ENCODE measurements around the gene LDLRAP1.
"Not testable (repeated sequence)": the region's sequence is repeated elsewhere in the genome, so short reads cannot be mapped to it uniquely, and the experiment has no call there.

The LDLRAP1 gene, protein sequence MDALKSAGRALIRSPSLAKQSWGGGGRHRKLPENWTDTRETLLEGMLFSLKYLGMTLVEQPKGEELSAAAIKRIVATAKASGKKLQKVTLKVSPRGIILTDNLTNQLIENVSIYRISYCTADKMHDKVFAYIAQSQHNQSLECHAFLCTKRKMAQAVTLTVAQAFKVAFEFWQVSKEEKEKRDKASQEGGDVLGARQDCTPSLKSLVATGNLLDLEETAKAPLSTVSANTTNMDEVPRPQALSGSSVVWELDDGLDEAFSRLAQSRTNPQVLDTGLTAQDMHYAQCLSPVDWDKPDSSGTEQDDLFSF

DNA sequence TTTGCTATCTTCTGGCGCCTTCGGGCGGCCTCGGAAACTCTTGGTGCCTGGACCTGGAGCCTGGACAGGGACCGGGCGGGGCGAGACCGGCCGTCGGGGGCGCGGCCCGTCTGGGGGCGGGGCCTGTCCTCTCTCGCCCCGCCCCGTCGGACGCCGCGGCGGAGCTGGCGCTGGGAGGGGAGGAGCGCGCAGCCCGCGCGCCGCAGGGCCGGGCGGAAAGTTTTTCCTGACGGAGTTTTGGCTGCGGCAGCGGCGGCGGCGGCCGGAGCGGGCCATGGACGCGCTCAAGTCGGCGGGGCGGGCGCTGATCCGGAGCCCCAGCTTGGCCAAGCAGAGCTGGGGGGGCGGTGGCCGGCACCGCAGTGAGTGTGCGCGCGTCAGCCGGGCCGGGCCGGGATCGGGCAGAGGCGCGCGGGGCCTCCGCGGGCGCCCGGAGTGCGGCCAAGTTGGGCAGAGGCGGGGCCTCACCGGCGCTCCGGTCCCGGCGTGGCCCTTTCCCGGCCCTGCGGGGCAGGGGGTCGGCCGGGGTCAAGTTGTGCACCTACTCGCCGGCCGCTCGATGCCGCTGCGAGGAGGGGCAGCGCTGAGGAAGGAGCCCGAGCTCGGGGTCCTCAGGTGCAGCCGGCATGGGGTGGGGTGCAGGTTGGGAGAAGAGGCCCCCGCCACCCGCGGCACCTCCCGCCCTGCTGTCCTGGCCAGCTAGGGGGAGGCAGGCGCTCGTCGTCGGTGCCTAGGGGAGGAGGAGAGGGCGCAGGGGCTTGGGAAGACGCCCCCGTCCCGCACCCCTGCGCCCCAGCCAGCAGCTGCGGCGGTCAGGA, at the start of gene LDLRAP1:
TSS of gene LDLRAP1 (plus strand) at position 182 of the 818 bp plus-strand sequence. CDS start at position 275, 93 bp downstream.
- FAIRE-seq = peak; percentile 39

DNA sequence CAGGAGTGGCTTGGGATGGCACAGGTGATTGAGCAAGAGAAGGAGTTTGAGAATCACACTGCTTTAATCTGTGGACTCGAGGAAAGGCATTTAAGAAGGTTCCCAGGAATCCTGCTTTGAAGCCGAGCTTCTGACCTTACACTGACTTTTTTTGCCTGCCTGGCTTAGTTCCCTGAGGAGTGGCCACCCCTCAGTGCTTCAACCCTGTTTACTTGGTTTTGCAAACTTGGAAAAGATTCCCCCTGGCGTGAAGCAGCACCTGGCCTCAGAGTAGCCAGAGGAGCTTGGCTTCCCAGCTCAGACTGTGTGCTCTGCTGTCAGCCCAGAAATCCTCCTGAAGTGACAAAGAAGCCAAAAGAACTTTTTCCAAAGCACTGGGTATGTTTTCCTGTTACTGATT, 48.5 kb upstream of the LDLRAP1 start:
- FAIRE-seq = no peak
- no peak for DNase-seq (ENCODE audit: insufficient read length, low spot score)

More for the DNA sequence above, at the start of gene LDLRAP1:
- peak; percentile 83 for DNase-seq (ENCODE audit: insufficient read length, low spot score)

DNA sequence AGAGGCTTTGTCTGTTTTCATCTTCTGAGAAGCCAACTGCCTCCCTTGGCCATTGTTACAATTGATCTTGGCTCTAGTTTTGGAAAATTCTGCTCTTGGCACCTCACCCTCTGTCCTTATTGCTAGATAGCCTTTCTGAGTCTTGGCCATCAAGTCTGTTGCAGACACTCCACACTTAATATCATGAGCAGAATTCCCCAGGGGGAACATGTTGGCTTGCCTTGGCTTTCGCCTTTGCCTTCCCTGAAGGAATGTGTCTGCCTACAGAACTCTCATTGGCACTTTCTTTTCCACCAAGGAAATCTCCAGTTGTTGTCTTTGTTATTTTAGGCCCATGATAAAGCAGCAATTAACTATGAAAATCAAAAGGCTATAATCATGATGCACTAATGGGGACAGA, 42.7 kb upstream of the LDLRAP1 start:
- no peak for FAIRE-seq
- DNase-seq (ENCODE audit: insufficient read length, low spot score) = no peak

DNA sequence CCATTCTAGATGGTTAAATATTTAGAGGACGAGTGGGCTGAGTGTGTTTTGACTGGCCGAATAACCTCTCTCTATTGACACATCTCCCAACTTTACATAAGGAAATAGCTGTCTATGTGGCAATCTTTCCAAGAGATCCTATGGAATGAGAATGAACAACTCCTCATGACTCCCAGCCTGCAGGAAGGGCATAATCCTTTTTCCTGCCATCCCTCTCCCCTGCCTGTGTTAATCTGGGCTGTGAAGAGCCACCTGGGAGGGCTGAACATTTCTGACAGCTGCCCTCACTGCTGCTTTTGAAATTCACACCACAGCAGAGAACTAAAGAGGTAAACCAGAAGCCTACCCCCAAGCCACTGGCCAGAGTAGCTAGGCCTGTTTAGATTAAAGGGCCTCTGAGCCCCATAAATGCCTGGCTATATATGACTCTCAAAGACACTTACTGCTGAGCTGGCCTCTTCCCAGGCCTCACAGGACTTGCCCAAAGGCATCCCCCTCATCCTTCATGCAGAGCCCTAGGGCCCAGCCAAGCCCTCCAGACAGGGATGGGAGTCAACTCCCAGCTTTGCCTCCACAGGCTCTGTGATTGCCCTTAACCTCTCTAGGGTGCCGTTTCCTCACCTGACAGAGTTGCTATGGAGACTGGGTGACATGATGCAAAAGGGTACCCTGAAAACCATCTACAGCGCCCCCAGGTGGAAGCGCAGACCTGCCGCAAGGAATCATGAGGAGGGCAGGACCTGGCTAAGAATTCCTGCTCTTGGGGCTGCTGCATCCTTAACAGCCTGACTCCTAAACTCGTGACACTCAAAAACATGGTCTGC, 42.0 kb upstream of the LDLRAP1 start:
- no peak for DNase-seq (ENCODE audit: insufficient read length, low spot score)
- FAIRE-seq = no peak

DNA sequence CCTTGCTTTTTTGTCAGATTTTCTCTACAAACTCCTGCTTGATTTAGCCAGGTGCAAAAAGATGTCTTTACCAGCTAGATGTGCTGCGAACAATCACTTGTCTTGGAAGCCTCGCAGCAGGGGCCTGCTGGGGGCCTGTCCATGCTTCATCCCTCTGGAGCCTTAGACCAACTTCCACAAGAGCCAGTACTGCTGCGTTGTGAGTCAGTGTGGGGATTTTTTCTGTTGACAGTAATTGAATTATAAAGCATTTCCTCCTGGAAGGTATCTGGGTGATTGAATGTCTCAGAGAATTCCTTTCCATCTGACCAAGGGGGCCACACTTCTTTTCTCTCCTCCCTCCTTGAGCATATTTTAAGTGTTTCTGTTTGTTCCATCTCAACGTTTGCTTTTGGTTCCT, 40.4 kb upstream of the LDLRAP1 start:
- no peak for FAIRE-seq

DNA sequence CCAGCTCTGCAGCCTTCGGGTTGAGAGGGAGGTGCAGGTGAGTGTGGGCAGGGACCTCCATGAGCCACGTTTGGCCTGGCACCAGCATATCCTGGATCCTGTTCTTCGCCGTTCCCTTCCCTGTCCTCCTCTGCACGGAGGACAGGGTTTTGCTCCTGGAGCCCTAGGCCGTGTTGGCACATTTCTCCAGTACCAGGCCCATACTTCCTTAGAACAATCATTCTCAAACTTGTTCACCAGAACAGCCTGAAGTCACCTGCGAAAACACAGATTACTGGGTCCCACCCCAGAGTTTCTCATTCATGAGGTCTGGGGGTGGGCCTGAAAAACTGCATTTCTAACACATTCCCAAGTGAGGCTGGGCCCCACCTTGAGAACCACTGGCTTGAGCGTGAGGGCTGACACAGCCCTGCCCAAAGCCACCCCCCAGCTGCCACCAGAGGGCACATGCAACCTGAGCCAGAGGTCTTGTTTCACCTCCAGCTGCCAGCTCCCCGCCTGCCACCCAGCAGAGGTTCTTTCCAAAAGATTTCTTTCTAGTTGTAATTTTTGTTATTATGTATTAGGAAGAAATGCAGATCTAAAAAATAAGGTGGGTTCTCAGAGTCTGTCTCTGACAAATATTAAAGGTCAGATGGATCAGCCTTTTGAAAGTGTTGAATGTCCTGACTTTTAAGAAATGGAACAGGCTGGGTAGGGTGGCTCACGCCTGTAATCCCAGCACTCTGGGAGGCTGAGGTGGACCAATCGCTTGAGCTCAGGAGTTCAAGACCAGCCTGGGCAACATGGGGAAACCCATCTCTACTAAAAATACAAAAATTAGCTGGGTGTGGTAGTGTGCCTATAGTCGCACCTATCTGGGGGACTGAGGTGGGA, 39.6 kb upstream of the LDLRAP1 start:
- FAIRE-seq (no peak), DNase-seq (ENCODE audit: insufficient read length, low spot score) (peak; percentile 39)

More for the DNA sequence above, 40.4 kb upstream of the LDLRAP1 start:
- DNase-seq (ENCODE audit: insufficient read length, low spot score) = no peak

DNA sequence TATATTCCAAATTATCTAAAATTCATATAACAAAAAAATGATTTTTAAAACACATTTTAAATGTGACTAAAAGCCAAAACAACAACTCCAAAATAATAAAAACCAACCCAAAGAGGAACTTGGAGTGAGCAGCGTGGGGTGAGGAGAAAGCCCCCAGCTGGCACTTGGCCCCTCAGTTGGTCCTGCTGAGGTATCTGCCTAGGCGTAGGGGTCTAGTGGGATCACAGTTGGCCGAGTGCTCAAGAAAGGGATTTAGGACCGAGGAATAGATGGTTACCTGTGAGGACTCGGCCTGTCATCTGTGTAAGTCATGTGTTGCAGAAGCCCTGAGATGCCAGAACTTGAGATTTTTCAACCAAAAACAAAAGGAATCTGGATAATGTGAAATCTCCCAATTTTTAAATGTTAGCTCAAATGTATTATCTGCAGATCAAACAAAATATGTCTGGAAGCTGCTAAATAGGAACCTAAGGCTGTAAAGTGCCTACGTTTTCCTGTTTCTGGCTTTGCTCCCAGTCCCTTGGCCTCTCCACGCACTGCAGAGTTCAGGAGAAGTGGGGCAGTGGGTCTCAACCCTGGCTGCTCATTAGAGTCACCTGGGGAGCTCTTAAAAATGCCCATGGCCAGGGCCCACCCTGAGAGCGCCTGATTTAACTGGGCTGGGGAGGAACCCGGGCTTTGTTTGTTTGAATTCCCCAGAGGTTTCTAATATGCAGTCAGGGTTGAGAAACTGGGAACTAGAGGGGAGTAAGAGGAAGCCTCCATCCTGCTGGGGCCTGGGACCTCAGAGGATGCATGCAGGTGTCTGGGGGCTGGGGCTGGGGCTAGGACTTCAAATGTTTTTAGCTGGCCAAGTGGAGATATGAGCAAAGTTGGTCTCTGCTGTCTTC, 38.5 kb upstream of the LDLRAP1 start:
- FAIRE-seq (no peak), DNase-seq (ENCODE audit: insufficient read length, low spot score) (no peak)

DNA sequence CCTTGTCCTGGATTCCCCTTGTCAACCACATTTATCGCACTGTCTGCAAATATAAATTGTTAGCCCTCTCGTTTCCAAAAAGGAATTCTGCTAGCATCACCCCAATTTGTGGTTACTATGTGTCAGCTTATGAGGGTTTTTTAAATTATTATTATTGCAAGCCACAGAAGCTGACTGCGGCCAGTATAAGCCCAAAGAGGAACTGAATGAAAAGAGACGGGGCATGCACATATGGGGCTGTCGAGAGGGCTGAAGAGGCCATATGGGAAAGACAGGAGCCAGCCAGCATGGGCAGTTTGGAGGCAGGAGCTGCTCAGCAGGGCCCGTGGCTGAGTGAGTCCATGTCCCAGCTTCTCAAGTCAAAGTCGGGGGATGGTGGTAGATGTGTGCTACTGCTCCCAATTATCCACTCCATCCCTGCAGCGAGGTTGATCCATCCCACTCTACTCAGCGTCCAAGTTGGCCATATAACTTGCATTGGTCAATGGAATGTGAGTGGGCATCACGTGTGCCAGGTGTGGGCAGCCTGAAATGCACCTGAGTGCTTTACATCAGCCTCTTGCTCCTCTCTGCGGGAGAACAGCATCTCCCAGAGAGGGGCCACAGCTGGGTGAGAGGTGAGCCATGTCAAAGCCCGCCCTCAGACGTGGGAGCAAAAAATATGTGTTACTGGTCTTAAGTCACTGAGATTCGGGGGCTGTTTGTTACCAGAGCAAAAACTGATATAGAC, 37.6 kb upstream of the LDLRAP1 start:
- FAIRE-seq = no peak
- no peak for DNase-seq (ENCODE audit: insufficient read length, low spot score)

DNA sequence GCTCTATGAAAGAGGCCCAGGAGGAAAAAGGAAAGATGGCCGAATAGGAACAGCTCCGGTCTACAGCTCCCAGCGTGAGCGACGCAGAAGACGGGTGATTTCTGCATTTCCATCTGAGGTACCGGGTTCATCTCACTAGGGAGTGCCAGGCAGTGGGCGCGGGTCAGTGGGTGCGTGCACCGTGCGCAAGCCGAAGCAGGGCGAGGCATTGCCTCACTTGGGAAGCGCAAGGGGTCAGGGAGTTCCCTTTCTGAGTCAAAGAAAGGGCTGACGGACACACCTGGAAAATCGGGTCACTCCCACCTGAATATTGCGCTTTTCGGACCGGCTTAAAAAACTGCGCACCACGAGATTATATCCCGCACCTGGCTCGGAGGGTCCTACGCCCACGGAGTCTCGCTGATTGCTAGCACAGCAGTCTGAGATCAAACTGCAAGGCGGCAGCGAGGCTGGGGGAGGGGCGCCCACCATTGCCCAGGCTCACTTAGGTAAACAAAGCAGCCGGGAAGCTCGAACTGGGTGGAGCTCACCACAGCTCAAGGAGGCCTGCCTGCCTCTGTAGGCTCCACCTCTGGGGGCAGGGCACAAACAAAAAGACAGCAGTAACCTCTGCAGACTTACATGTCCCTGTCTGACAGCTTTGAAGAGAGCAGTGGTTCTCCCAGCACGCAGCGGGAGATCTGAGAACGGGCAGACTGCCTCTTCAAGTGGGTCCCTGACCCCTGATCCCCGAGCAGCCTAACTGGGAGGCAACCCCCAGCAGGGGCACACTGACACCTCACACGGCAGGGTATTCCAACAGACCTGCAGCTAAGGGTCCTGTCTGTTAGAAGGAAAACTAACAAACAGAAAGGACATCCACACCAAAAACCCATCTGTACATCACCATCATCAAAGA, 36.6 kb upstream of the LDLRAP1 start:
- DNase-seq (ENCODE audit: insufficient read length, low spot score); FAIRE-seq: not testable (repeated sequence)

DNA sequence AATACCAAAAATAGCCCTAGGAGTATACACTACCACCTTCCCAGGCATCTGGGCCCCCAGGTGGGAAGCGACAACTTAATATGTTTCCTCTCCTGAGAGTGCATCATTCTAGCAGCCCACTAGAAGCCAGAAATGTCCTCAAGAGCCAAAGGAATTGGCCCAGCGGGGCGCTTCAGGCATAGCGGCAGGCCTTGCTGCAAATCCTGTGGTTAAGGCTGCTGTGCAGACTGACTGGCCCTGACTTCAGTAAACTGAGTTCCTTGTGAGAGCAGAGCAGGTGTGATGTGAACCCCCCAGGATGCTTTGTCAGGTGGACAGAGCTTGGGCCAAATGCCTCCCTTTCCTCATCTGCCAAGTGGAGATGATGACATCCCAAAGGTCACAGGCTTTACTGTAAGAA, 29.7 kb upstream of the LDLRAP1 start:
- no peak for FAIRE-seq
- DNase-seq (ENCODE audit: insufficient read length, low spot score) = no peak

DNA sequence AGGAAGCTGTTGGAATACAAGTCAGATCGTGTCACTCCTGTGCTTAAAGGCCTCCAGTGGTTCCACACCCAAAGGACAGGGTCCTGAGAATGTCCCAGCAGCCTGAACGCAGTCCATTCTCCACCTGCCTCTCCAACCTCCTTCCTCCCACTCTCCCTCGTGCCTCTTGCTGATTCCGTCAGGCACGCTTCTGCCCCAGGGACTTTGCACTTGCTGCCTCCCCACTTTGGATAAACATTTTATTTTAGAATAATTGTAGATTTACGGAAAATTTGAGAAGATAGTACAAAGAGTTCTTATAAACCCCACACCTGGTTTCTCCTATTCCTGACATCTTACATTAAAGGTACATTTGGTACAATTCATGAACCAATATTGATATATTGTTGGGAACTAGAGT, 28.4 kb upstream of the LDLRAP1 start:
- no peak for FAIRE-seq
- no peak for DNase-seq (ENCODE audit: insufficient read length, low spot score)

DNA sequence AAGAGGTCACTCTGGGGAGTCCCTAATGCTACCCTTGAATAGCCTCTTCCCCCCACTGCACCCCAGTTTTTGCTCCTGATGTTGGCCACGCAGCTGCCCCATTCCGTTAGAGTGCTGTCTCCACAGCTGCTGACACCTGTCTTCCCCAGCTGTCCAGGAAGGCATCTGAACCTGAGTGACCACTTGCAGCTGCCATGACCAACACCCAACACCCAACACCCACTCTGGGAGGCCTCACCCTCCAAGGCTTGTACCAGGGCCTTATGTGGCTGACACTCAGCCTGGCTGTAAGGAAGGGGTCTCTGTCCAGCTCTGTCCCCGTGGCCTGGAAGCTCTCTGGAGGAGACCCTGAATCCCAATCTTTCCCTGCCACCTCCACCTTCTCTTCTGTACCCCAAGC, 26.7 kb upstream of the LDLRAP1 start:
- FAIRE-seq (no peak), DNase-seq (ENCODE audit: insufficient read length, low spot score) (no peak)

DNA sequence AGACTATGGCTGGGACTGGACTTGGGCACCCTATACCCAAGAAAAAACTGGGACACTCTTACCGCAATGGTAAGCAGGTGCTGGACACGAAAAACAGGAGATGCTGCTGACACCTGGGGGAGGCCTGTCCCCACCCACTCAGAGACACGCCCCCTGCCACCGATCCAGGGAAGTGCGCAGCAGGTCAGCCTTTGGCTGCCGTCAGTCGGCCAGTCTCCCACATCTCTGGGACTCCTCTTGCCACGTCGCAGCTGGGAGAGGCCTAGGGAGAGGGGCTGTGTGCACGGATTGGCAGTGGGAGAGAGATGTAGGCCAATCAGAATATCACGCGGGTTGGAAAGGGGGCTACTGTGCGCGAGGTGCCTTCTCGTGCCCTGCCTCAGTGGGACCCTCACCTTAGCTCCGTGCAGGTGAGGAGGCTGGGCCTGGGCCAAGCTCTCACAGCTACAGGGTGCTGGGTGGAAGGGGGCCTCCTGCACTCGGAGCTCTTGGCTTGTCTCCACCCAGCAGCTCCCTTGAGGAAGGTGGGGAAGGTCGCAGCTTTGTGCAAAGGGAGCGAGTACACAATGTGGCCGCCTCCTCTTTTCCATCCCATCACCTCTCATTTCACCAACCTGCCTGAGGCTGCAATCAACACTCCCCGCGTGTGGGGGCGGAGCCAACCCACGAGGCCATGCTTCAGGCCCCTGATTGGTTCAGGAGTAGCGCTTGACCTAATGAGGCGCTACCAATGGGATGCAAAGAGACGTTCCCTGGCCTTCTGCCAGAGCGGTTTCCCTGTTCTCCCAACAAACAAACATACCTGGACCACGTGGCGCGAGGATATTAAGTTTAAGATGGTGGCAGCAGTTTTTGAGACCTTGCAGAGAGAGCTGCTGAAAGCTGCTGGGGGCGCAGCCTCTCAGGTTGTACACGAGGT, 25.7 kb upstream of the LDLRAP1 start:
- FAIRE-seq (no peak), DNase-seq (ENCODE audit: insufficient read length, low spot score) (no peak)

DNA sequence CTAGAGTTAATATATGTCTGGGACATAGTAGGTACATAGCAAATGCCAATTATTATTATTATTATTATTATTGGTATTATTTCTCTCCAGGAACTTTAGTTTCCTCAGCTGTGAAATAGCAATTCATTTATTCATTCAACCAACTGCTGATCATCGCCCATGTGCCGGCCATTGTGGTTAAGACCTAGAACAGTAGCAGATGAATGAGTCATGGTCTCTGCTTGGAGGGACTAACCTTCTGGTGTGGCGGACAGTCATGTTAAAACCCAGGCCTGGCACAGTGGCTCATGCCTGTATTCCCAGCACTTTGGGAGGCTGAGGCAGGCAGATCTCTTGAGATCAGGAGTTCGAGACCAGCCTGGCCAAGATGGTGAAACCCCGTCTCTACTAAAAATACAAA, 23.8 kb upstream of the LDLRAP1 start:
- FAIRE-seq (no peak), DNase-seq (ENCODE audit: insufficient read length, low spot score) (no peak)

DNA sequence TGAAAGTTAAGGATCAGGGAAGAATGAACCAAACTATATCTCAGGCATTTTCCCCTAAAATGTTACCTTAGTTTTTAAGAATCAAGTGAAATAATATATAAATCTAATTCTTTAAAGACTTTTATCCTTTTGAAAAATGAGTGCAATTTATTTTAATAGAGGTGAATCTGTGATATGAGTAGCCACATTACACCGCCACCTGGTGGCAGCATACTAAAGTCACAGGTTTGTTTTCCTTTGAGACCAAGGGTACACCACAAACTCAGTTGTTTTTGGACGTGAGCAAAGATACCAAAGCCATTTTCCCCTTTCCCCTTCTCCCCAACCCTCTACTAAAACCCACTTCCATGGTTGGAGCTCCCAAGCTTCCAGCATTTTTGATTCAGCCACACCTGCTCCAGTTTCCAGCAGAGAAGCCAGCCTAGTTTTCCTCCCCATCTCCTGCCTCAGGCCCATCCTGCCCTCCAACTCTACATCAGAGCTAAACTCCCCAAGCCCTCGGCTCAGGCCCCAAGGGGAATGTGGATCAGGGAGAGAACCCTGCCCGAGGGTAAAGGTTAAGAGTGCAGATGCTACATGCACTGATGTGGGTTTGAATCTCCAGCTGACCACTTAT, 22.9 kb upstream of the LDLRAP1 start:
- peak; percentile 84 for FAIRE-seq
- DNase-seq (ENCODE audit: insufficient read length, low spot score) = no peak

DNA sequence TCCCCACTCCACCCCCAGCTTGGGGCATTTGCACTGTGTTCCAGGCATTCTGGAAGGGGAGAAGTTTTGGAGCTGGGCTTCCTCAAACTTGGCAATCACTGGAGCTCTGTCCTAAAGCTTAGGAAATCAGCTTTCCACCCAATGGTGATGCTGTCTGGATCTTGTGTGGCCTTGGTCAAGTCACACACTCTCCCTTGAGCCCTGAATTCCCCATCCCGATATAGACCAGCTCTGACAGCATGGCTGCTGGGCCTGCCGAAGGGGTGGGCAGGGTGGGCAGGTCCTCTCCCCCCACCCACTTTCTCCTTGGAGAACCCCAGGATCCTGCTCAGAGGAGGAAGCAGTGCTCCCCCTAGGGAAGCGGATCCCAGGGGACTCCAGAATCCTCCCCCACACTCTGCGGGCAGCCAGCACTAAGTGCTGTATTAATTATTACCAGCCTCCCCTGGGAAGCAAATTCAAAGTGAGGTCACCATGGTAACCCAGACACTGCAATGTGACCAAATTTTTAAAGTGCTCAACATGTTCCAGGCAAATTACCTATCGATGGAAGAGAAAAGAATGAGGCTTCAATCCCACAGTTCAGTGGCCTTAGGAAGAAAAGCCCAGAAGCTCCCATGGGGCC, 21.3 kb upstream of the LDLRAP1 start:
- FAIRE-seq (peak; percentile 70), DNase-seq (ENCODE audit: insufficient read length, low spot score) (peak; percentile 31)
